Loucy (cell line): ENCODE data around the gene NRG3.

Experiments
- CTCF ChIP-seq: fragments of 200-600 bp; sonication (generic); conservative IDR thresholded peaks from 2 replicates; pipeline ENCODE4 v1.5.1; 2014; ENCODE audit warnings: mild to moderate bottlenecking, antibody characterized with exemption, low read length
- EZH2phosphoT487 ChIP-seq: fragments of 200-600 bp; IDR thresholded peaks from 2 replicates; pipeline ENCODE4 v1.6.1; 2018; ENCODE audit warnings: antibody characterized with exemption, mild to moderate bottlenecking, moderate library complexity, borderline replicate concordance

- TF ChIP-seq CTCF: no peak
- TF ChIP-seq EZH2phosphoT487: no peak
These were observed 53.1 kb downstream of the NRG3 start for GRCh38 chr10:81928119-81928518.
